GM10266 (cell line): ENCODE results near the gene DOK3.

Source experiments
- DNase-seq: peaks from one replicate; pipeline ENCODE4 v3.0.0; 2012; ENCODE audit errors: extremely low spot score
- TF ChIP-seq, protein P1 (sequence below): IDR thresholded peaks from 2 replicates; pipeline ENCODE4 v1.5.1; 2012; ENCODE audit warnings: mild to moderate bottlenecking, low read depth; ENCODE audit not compliant: control insufficient read depth, insufficient read depth; ENCODE audit errors: missing control alignments

The DOK3 gene

DNA sequence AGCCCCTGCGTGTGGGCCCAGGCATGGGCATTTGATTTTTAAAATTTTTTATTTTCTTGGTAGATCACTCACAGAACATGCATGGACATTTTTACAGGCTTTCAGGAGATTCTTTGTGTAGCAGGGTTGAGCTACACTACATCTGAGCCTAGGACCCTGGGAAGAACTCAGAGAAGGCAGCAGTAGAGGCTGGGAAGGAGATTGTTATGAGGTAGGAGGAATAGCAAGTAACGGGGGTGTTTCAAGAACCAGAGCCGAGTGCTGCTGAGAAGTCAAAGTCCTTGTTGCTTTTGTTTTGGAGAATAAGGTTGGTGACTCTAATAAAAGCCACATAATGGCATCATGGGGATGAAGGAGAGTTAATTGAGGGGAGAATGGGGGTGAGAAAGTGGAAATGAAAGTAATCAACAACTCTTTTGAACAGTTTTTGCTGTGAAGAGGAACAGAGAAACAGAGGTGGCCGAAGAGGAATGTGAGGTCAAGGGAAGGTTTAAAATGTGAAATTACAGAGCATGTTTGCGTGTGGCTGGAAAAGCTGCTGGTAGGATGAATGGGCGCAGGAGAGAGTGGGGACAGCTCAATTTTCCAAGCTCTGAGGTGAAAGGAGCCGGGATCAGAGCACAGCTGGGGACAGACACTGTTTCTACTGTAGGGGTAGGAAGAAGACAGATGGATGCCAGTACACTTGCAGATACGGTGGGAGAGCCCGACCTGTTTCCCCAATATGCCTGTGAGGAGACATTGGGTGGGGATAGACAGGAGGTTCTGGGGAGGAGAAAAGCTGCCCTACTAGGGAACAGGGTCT lies 7.5 kb downstream of the DOK3 start:
- DNase-seq, result no peak
- TF ChIP-seq, protein P1, sequence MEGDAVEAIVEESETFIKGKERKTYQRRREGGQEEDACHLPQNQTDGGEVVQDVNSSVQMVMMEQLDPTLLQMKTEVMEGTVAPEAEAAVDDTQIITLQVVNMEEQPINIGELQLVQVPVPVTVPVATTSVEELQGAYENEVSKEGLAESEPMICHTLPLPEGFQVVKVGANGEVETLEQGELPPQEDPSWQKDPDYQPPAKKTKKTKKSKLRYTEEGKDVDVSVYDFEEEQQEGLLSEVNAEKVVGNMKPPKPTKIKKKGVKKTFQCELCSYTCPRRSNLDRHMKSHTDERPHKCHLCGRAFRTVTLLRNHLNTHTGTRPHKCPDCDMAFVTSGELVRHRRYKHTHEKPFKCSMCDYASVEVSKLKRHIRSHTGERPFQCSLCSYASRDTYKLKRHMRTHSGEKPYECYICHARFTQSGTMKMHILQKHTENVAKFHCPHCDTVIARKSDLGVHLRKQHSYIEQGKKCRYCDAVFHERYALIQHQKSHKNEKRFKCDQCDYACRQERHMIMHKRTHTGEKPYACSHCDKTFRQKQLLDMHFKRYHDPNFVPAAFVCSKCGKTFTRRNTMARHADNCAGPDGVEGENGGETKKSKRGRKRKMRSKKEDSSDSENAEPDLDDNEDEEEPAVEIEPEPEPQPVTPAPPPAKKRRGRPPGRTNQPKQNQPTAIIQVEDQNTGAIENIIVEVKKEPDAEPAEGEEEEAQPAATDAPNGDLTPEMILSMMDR, result no peak

DNA sequence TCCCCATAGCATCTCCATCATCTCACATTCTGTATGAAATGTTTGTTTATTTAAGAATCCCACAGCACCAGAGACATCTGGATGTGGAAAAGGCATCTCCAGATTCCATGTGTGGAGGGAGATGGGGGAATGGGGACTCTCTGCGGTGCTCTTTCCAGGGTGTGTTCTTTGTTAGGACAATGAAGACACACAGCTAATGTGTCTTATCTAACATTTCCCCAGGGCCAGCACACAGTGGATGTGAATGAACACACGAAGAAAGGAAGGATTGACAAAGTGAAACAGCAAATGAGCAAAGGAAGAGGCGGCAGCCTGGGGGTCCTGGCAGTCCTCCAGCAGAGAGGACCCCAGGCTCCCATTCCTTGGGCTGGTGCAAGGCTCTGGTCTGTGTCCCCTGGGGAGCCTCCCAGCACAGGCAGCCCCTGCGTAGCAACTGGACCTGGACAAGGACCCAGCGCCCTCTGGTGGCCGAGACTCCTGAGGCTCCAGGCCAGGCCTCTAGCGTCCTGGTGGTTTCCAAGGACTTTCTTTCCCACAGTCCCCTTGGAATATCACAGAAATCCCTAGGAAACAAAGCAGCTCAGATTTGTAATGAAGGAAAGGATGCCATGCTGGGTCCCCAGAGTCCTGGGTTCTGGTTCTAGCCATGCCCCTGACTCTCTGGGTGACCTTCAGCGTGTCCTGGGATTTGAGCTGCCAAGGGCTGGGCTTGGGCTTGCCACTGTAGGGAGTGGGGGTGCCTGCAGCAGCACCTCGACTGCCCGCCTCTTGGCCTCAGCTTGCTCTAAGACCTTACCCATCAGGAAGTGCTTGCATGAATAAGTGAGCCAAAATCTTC lies 8.7 kb downstream of the DOK3 start:
- TF ChIP-seq, protein P1, result peak; percentile 93
- peak; percentile 81 for DNase-seq

DNA sequence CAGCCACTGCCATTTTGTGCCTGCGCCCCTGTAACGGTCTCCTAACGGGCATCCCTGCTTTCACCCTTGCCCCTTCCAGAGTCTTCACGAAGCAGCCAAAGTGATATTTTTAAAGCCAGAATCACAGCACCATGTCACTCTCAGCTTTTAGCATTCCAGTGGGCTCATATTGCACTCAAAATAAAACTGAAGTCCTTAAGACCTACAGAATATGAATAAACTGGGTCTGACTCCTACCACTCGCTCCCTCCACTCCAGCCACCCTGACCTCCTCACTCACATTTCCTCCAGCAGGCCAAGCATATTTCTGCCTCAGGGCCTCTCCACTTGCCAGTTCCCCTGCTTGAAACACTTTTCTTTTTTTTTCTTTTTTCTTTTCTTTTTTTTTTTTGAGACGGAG lies 9.8 kb downstream of the DOK3 start:
- TF ChIP-seq, protein P1, result no peak
- DNase-seq, result no peak

DNA sequence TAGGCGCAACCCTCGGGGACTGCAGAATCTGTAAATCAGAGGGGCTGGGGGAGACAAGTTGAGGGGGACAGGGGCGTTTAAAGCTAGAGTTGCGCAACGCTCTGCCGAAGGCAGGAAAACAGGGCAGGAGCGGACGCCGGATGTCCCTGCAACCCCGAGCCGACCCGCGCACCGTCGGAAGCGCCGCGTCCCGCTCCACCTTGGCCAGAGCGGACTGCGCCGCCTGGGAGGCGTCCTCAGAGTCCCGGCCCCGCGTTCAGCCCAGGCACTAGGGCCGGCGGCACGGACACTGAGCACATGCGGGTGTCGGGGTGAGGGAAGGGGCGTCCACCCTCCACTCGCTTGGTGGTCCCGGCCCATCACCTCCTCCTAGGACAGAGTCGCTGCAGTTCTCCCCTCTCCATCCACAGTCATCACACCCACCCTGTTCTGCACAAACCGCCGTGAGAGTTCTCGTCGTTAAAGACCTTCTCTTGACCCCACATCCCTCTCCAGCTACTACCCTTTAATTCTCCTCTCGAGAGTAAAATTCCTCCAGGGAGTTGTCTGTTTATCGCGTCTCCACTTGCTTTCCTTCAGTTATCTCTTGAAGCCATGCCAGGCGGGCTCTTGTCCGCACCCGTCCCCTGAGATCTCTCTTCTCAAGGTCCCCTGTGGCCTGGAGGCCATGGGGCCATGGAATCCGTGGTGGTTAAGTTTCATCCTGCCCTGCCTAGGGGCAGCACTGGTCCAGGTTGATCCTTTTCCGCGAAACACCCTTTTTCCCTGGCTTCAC lies 11.4 kb downstream of the DOK3 start:
- DNase-seq, result no peak
- TF ChIP-seq, protein P1, result no peak

DNA sequence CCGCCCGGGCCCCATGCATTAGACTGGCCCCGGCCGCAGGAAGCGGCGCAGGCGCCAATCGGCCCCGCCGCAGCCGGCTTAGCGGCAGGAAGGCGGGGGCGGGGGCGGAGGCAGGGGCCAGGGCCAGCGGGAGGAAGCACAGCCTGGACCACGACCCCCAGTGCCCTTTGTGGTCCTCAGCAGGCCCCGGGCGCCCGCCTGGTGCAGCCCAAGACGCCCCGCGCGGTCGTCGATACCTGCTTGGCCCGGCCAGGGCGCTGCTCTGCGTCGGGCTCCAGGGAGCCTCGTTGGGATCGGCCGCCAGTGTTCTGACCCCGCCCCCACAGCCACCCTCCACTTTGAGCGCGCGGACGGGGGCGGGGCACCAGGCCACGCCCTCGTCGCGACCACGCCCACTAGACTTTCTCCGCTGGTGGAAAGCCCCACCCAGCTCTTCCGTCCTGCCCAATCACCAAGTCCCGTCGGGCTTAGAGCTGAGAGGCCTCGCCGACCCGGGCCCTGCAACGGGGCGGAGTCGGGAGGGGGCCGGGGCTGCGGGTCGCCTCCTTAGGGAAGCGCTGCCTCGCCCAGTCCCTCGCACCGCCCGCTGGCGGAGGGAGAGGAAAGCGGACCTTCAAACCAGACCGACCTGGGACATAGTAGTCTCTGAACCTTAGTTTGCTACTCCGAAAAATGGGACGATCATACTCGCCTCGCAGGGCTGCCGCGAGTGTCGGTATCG lies 12.2 kb downstream of the DOK3 start, which contains the start of gene PDLIM7:
TSS of gene PDLIM7 (minus strand) at position 313 of the 721 bp plus-strand sequence. CDS start 1,092 bp downstream, outside the sequence.
- peak; percentile 98 for DNase-seq
- TF ChIP-seq, protein P1, result no peak

DNA sequence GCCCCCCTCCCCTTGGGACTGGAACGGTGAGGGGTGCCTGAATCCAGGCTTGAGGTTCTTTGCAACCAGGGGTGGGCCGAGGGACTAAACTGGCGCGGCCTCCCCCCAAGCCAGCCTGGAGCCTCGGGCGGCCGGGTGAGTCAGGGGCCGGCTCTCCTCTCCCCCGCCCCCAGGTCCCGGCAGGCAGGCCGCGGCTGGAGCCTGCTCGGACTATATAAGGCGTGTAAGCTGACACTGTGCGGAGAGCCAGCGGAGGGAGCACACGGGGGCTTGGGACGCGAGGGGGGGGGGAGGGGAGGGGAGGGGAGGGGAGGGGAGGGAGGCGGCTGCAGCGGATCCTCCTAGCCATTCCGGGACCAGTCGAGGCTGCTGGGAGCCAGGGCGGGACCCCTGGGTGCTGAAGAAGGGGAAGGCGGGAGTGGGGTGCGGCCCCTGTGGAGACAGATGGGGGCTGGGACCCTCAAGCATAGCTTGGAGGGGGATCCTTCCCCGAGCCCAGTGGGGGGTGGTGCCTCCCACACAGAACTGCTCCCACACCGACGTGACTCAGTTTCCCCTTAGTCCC lies 12.8 kb downstream of the DOK3 start:
- TF ChIP-seq, protein P1, result no peak
- DNase-seq, result peak; percentile 81
